ENCODE data around the gene TOMM70.

TOMM70 gene

GRCh38 chr3:100396967-100397366 is 3.9 kb downstream of the TOMM70 start:
- Histone ChIP-seq H3K4me1 (ENCODE audit: insufficient read depth, low read length, severe bottlenecking) (peaks cover 32% of the 10 kb centered on the region), H3K4me2 (ENCODE audit: low read length) (no peak overlapping the region), H4K20me1 (ENCODE audit: insufficient read depth, low read length) (no peaks in the 10 kb centered on the region), H2AFZ (ENCODE audit: low read length) (no peak overlapping the region), H3F3A (ENCODE audit: insufficient read depth, low read length) (0 out of 2 replicates have a peak, but pooled peaks cover 3% of the 10 kb centered on the region), H3K9ac (ENCODE audit: low read length) (no peak overlapping the region), H3K79me2 (ENCODE audit: insufficient read depth, low read length) (peaks cover 88% of the 10 kb centered on the region), H3K27me3 (ENCODE audit: insufficient read depth, low read length) (no peaks in the 10 kb centered on the region), H3K9me2 (ENCODE audit: low read depth, low read length) (no peaks in the 10 kb centered on the region), H3K4me3 (ENCODE audit: low read depth, low read length, poor library complexity, severe bottlenecking) (no peak overlapping the region), H3K27ac (ENCODE audit: low read depth, low read length, poor library complexity, severe bottlenecking) (no peak overlapping the region), H3K36me3 (ENCODE audit: insufficient read depth, low read length) (peaks cover 37% of the 10 kb centered on the region), H3K9me3 (ENCODE audit: low read length) (no peaks in the 10 kb centered on the region)
- TF ChIP-seq CTCF (IDR thresholded peaks at IDR 0.05; ENCODE audit: low read length) = no peak
- TF ChIP-seq EZH2 (IDR thresholded peaks at IDR 0.05; ENCODE audit: borderline replicate concordance, low read length) = no peak

- no peaks in the 10 kb centered on the region for H4K20me1 ChIP-seq (ENCODE audit: insufficient read depth, low read length)
Observed at GRCh38 chr3:100395679-100396431, 5.0 kb downstream of the TOMM70 start.

GRCh38 chr3:100389025-100389424 is 11.9 kb downstream of the TOMM70 start:
- H3K27me3 ChIP-seq (ENCODE audit: insufficient read depth, low read length) = no peaks in the 10 kb centered on the region
- H2AFZ ChIP-seq (ENCODE audit: low read length) = no peak overlapping the region
- H3K4me2 ChIP-seq (ENCODE audit: low read length) = no peak overlapping the region
- H3K4me1 ChIP-seq (ENCODE audit: insufficient read depth, low read length, severe bottlenecking) = no peaks in the 10 kb centered on the region
- TF ChIP-seq CTCF (IDR thresholded peaks at IDR 0.05; ENCODE audit: low read length) (no peak), EZH2 (IDR thresholded peaks at IDR 0.05; ENCODE audit: borderline replicate concordance, low read length) (no peak)
- peaks cover 12% of the 10 kb centered on the region for H3K9me3 ChIP-seq (ENCODE audit: low read length)
- no peak overlapping the region for H3K27ac ChIP-seq (ENCODE audit: low read depth, low read length, poor library complexity, severe bottlenecking)
- H3K79me2 ChIP-seq (ENCODE audit: insufficient read depth, low read length) = peaks cover 73% of the 10 kb centered on the region
- no peaks in the 10 kb centered on the region; the same call in 1 of the 2 replicates for H3F3A ChIP-seq (ENCODE audit: insufficient read depth, low read length)
- H3K9ac ChIP-seq (ENCODE audit: low read length) = no peak overlapping the region
- H3K36me3 ChIP-seq (ENCODE audit: insufficient read depth, low read length) = peaks cover 89% of the 10 kb centered on the region
- no peaks in the 10 kb centered on the region for H4K20me1 ChIP-seq (ENCODE audit: insufficient read depth, low read length)
- no peaks in the 10 kb centered on the region for H3K9me2 ChIP-seq (ENCODE audit: low read depth, low read length)
- H3K4me3 ChIP-seq (ENCODE audit: low read depth, low read length, poor library complexity, severe bottlenecking) = no peak overlapping the region

More at GRCh38 chr3:100395679-100396431, 5.0 kb downstream of the TOMM70 start:
- H3K9me3 ChIP-seq (ENCODE audit: low read length) = no peaks in the 10 kb centered on the region
- H2AFZ ChIP-seq (ENCODE audit: low read length) = no peak overlapping the region
- peaks cover 98% of the 10 kb centered on the region for H3K79me2 ChIP-seq (ENCODE audit: insufficient read depth, low read length)
- 0 out of 2 replicates have a peak, but pooled peaks cover 3% of the 10 kb centered on the region for H3F3A ChIP-seq (ENCODE audit: insufficient read depth, low read length)
- peaks cover 46% of the 10 kb centered on the region for H3K36me3 ChIP-seq (ENCODE audit: insufficient read depth, low read length)
- H3K27me3 ChIP-seq (ENCODE audit: insufficient read depth, low read length) = no peaks in the 10 kb centered on the region
- no peak overlapping the region for H3K4me2 ChIP-seq (ENCODE audit: low read length)
- H3K27ac ChIP-seq (ENCODE audit: low read depth, low read length, poor library complexity, severe bottlenecking) = no peak overlapping the region
- H3K9me2 ChIP-seq (ENCODE audit: low read depth, low read length) = no peaks in the 10 kb centered on the region
- no peak overlapping the region for H3K4me3 ChIP-seq (ENCODE audit: low read depth, low read length, poor library complexity, severe bottlenecking)
- no peak overlapping the region for H3K9ac ChIP-seq (ENCODE audit: low read length)
- TF ChIP-seq CTCF (IDR thresholded peaks at IDR 0.05; ENCODE audit: low read length) (no peak), EZH2 (IDR thresholded peaks at IDR 0.05; ENCODE audit: borderline replicate concordance, low read length) (no peak)
- H3K4me1 ChIP-seq (ENCODE audit: insufficient read depth, low read length, severe bottlenecking) = peaks cover 32% of the 10 kb centered on the region
